ENCODE results near the gene TMEM132C.

The TMEM132C gene

DNA sequence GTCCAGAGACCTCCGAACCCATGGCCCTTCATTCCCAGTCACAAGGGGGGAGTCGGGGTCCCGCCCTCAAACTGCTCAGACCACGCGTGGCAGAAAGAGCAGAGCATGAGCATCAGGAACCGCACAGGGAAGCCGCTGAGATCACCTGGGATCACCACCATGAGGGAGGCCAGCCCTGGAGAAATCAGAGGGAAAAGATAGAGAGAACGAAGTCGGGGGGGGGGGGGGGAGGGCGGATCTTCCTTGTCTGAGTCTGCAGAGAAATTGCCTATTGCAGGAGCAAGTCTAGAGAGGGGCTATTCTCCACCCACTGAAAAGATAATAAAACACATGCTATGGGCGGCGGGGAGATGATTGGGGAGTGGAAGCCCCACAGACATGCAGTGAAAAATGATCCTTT, 884 bp upstream of the TMEM132C start:
- Mint-ChIP-seq H3K36me3 (no peaks in the 10 kb centered on the region), H3K27ac (no peak overlapping the region), H3K9me3 (peaks cover 4% of the 10 kb centered on the region), H3K4me3 (no peak overlapping the region), H3K4me1 (no peaks in the 10 kb centered on the region), H3K27me3 (peaks cover 36% of the 10 kb centered on the region)
- no peak for DNase-seq
- CTCF ChIA-PET, result no interaction called here

DNA sequence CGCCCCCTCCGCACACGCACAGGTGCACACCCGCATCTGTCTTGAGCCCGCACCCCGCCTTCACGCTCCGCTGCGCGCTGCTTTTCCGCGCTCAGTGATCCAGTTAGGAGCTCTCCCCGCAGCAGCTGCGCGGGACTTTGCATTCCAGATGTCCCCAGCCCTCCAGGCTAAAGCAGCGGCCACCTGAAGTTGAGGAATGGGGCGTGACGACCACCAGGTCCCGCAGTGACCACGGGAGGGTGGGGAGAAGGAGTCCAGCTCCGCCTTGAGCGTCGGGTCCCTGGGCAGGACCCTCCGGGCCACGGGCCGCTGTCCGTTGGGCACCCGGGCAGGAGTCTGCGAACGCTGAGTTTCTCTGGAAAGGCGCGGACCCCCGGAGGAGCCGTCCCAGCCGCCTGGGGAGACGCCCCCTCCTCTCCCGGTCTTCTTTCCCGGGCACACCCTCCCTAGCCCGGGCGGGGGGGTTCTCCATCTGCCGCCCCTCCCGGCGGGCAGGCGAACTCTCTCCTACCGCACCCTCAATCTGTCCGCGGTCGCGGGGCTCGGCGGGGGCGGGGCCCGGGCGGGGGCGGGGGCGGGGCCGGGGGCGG, 334 bp upstream of the TMEM132C start:
- peaks cover 36% of the 10 kb centered on the region for H3K27me3 Mint-ChIP-seq
- H3K9me3 Mint-ChIP-seq, result peaks cover 4% of the 10 kb centered on the region
- H3K4me3 Mint-ChIP-seq, result no peak overlapping the region
- no peaks in the 10 kb centered on the region for H3K36me3 Mint-ChIP-seq
- no peaks in the 10 kb centered on the region for H3K4me1 Mint-ChIP-seq
- no peak for DNase-seq
- H3K27ac Mint-ChIP-seq, result no peak overlapping the region
- CTCF ChIA-PET, result no interaction called here

GRCh38 chr12:128267651-128268378, 845 bp downstream of the TMEM132C start:
- Mint-ChIP-seq H3K9me3 (peaks cover 4% of the 10 kb centered on the region), H3K4me3 (no peak overlapping the region), H3K4me1 (no peaks in the 10 kb centered on the region), H3K27ac (no peak overlapping the region), H3K27me3 (peaks cover 36% of the 10 kb centered on the region), H3K36me3 (no peaks in the 10 kb centered on the region)
- CTCF ChIA-PET, result no interaction called here
- DNase-seq, result no peak

DNA sequence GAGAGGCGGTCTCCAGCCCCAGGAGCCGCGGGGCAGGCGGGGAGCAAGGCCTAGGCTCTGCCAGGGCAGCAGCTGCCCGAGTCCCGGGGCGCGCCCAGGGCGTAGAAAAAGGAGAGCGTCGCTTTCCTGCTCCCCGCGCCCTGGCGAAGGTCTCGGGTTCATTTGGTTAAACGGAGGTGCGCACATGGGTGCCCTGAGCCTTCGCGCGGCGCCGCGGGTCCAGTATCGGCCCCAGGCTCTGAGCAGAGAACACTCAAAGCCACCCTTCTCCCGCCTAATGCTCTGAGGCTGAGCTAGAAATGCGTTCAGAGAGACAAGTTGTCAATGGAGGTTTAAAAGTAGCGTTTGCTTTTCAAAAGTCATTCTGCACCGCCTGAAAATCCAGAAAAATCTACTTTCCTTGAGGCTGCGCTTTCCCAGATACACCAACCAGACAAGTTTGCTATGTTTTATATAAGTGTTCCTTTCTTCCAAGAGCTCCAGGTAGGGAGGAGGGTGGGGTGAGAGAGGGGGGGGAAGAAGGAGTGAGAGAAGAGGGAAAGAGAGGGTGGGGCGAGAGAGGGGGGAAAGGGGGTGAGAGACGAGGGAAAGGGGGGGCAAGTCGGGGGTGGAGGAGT, 1.5 kb downstream of the TMEM132C start:
- Mint-ChIP-seq H3K4me3 (no peak overlapping the region), H3K27ac (no peak overlapping the region), H3K27me3 (peaks cover 36% of the 10 kb centered on the region), H3K4me1 (no peaks in the 10 kb centered on the region), H3K9me3 (peaks cover 4% of the 10 kb centered on the region), H3K36me3 (no peaks in the 10 kb centered on the region)
- CTCF ChIA-PET, result no interaction called here
- DNase-seq, result no peak

DNA sequence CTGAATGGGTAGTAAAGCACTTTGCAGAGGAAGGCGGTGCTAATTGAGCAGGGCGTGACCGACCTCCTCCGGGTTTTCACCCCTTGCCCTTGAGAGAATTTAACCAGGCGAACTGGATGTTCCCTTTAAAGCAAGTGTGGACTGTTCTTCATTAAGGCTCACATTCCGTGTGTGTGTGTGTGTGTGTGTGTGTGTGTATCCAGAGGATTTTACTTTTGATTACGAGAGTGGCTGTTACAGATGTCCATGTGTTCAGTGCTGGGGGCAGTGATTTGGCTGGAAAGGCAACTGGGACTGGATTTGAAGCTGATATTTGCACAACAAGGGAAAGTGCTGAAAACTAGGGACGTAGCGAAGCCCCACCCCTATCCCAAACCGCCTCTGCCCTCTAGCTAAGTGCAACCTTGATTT, 2.2 kb downstream of the TMEM132C start:
- H3K27me3 Mint-ChIP-seq, result peaks cover 36% of the 10 kb centered on the region
- DNase-seq, result no peak
- peaks cover 3% of the 10 kb centered on the region for H3K9me3 Mint-ChIP-seq
- no peaks in the 10 kb centered on the region for H3K36me3 Mint-ChIP-seq
- CTCF ChIA-PET, result no interaction called here
- H3K27ac Mint-ChIP-seq, result no peak overlapping the region
- H3K4me3 Mint-ChIP-seq, result no peak overlapping the region
- H3K4me1 Mint-ChIP-seq, result no peaks in the 10 kb centered on the region

GRCh38 chr12:128276471-128276870, 9.5 kb downstream of the TMEM132C start:
- Mint-ChIP-seq H3K27ac (no peak overlapping the region), H3K4me1 (no peaks in the 10 kb centered on the region), H3K36me3 (no peaks in the 10 kb centered on the region), H3K9me3 (peaks cover 15% of the 10 kb centered on the region), H3K27me3 (no peaks in the 10 kb centered on the region), H3K4me3 (no peak overlapping the region)
- no peak for DNase-seq
- CTCF ChIA-PET, result no interaction called here

DNA sequence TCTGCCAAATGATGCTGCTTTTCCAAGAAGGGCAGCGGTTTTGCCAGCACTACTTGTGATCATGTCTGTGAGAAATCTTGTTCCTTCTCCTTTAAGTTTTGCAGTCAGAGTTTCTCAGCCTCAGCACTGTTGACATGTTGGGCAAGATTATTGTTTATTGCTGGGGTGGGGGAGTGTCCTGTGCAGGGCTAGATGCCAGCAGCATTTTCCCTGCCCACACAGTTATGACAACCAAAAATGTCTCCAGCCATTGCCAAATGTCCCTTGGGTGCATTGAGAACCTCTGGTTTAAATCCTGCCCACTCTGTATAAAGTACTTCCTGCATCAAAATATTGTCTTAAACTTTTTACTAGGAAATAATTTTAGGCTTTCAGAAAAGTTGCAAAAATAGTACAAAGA, 20.0 kb downstream of the TMEM132C start:
- Mint-ChIP-seq H3K9me3 (peaks cover 15% of the 10 kb centered on the region), H3K27me3 (no peaks in the 10 kb centered on the region), H3K4me3 (no peak overlapping the region), H3K4me1 (no peaks in the 10 kb centered on the region), H3K36me3 (no peaks in the 10 kb centered on the region), H3K27ac (no peak overlapping the region)
- CTCF ChIA-PET, result no interaction called here
- no peak for DNase-seq

DNA sequence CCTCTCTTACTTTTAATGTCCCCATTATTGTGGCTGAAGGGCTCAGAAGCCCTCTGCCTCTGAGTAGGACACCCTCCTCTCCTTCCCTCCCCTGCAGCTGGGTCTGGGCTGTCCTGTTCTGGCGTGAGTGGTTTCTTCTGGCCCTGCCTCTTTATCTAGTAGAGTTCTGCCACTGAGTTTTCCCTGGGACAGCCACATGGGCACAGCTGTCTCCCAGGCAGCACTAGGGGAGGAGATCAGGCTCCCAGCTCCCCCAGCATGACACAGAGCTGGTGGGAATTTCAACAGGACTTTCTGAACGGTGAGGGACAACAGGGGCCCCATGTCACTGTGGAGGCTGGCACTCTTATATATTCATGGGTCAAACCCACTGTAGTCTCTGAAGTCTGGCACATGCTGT, 21.4 kb downstream of the TMEM132C start:
- CTCF ChIA-PET, result no interaction called here
- no peak for DNase-seq
- Mint-ChIP-seq H3K27me3 (no peaks in the 10 kb centered on the region), H3K36me3 (no peaks in the 10 kb centered on the region), H3K27ac (no peak overlapping the region), H3K4me3 (no peak overlapping the region), H3K4me1 (no peaks in the 10 kb centered on the region), H3K9me3 (peaks cover 12% of the 10 kb centered on the region)

DNA sequence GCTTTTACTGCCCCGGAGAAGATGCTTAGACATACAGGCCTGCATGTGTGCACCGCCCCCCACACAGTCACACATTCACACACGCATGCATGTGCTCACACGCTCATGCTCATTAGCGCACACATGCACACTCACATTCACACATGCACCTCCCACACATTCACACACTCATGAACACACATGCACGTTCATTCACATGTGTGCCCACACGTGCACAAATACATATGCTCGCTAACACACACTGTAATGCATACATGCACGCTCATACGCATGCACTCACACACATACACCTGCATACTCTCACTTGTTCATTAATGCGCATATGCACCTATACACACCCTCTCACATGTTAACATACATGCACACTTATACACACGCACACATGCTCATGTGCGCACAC, 21.9 kb downstream of the TMEM132C start:
- CTCF ChIA-PET, result no interaction called here
- H3K36me3 Mint-ChIP-seq, result no peaks in the 10 kb centered on the region
- no peak overlapping the region for H3K4me3 Mint-ChIP-seq
- H3K27ac Mint-ChIP-seq, result no peak overlapping the region
- peaks cover 10% of the 10 kb centered on the region for H3K9me3 Mint-ChIP-seq
- DNase-seq, result no peak
- no peaks in the 10 kb centered on the region for H3K27me3 Mint-ChIP-seq
- H3K4me1 Mint-ChIP-seq, result no peaks in the 10 kb centered on the region

GRCh38 chr12:128290938-128291337, 24.0 kb downstream of the TMEM132C start:
- no peaks in the 10 kb centered on the region for H3K4me1 Mint-ChIP-seq
- H3K36me3 Mint-ChIP-seq, result no peaks in the 10 kb centered on the region
- no peak overlapping the region for H3K4me3 Mint-ChIP-seq
- CTCF ChIA-PET, result no interaction called here
- no peak overlapping the region for H3K27ac Mint-ChIP-seq
- DNase-seq, result no peak
- H3K27me3 Mint-ChIP-seq, result no peaks in the 10 kb centered on the region
- peaks cover 10% of the 10 kb centered on the region for H3K9me3 Mint-ChIP-seq

DNA sequence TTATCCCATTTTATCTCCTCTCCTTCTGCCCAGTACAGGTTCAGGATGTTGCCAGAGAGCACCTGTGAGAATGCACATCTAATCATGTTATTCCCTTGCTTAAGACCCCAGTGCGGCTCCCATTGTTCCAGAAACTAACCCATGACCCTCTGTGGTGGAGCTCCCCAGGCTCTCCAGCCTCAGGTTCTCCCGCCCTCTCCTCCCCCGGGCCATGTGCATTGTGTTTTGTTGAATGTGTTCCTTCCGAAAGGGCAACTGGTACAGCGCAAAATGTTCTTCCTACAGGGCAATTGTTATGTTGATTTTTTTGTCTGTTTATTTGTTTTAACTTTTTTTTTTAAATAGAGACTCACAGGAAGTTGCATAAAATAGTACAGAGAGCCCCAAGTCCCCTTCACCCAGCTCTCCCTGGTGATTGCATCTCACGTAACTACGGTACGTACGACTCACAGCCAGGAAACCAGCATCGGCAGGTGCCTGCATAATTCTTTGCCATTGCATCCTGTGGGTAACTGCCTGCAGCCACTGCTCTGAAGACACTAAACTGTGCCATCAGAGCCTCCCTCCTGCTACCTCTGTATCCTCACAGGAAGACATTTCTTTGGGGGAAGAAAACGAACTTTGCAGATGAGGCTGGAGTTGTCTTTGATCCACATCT, 31.2 kb downstream of the TMEM132C start:
- no peaks in the 10 kb centered on the region for H3K27me3 Mint-ChIP-seq
- CTCF ChIA-PET, result no interaction called here
- no peaks in the 10 kb centered on the region for H3K36me3 Mint-ChIP-seq
- H3K4me1 Mint-ChIP-seq, result no peaks in the 10 kb centered on the region
- H3K9me3 Mint-ChIP-seq, result peaks cover 2% of the 10 kb centered on the region
- no peak overlapping the region for H3K4me3 Mint-ChIP-seq
- no peak for DNase-seq
- H3K27ac Mint-ChIP-seq, result no peak overlapping the region

GRCh38 chr12:128305336-128305892, 38.4 kb downstream of the TMEM132C start:
- Mint-ChIP-seq H3K4me1 (no peaks in the 10 kb centered on the region), H3K9me3 (peaks cover 20% of the 10 kb centered on the region), H3K27ac (no peak overlapping the region), H3K4me3 (no peak overlapping the region), H3K27me3 (no peaks in the 10 kb centered on the region), H3K36me3 (no peaks in the 10 kb centered on the region)
- CTCF ChIA-PET, result no interaction called here
- DNase-seq, result no peak

DNA sequence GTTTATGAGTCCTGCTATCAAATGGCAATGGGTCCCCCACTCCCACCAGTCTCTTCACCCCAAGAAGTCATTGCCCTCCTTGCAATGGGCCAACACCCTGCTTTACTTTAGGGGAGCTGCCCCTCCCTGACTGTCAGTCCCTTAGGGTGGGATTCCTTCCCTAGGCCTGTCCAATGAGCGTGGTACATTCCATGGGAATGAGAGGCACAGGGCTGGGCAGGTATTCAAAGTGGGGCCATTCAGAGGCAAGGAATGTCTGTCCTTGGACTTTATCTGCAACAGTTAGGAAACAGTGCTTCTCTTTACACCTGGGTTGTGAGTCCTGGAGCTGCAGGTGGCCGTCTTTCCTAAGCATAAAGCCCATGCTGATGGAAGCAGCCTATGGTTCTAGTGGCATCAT, 40.8 kb downstream of the TMEM132C start:
- Mint-ChIP-seq H3K4me1 (no peaks in the 10 kb centered on the region), H3K9me3 (peaks cover 30% of the 10 kb centered on the region), H3K27me3 (no peaks in the 10 kb centered on the region), H3K36me3 (no peaks in the 10 kb centered on the region), H3K27ac (no peak overlapping the region), H3K4me3 (no peak overlapping the region)
- CTCF ChIA-PET, result no interaction called here
- DNase-seq, result no peak

- H3K9me3 Mint-ChIP-seq, result peaks cover 29% of the 10 kb centered on the region
- no peaks in the 10 kb centered on the region for H3K27me3 Mint-ChIP-seq
- DNase-seq, result no peak
- no peaks in the 10 kb centered on the region for H3K36me3 Mint-ChIP-seq
- H3K4me1 Mint-ChIP-seq, result no peaks in the 10 kb centered on the region
- H3K4me3 Mint-ChIP-seq, result no peak overlapping the region
- CTCF ChIA-PET, result no interaction called here
- no peak overlapping the region for H3K27ac Mint-ChIP-seq
Observed at GRCh38 chr12:128312661-128313060, 45.7 kb downstream of the TMEM132C start.

- peaks cover 28% of the 10 kb centered on the region for H3K9me3 Mint-ChIP-seq
- H3K27ac Mint-ChIP-seq, result no peak overlapping the region
- no peaks in the 10 kb centered on the region for H3K4me1 Mint-ChIP-seq
- CTCF ChIA-PET, result no interaction called here
- DNase-seq, result no peak
- H3K4me3 Mint-ChIP-seq, result no peak overlapping the region
- no peaks in the 10 kb centered on the region for H3K36me3 Mint-ChIP-seq
- no peaks in the 10 kb centered on the region for H3K27me3 Mint-ChIP-seq
Observed at GRCh38 chr12:128313931-128314330, 47.0 kb downstream of the TMEM132C start.

Measured in activated naive CD4-positive, alpha-beta T cell treated with anti-CD3 and anti-CD28 coated beads, Interleukin-2, amount 10 ng/mL, durations not matched to agents 7 days and 5 days (primary cell).